GM03348 (cell line): ENCODE results near the gene KDSR.

Experiments used
- DNase-seq: peaks from one replicate; pipeline ENCODE4 v3.0.0; 2012; ENCODE audit warnings: low spot score

Gene KDSR

DNA sequence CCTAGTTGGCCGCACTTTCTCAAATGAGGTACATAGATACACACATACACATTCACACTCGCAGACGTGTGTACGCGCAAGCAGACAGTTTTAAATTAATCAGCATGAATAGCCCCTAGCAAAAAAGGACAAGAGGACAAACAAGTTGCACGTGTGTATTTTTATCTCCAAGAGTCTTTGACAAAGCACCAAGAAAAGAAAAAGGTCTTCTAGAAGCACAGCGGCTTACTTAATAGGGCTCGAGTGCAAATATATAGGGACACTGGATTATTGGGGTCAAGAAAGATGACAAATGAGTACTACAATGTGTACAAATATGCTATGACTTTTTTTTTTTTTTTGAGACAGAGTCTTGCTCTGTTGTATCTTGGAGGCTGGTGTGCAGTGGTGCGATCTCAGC lies 45.7 kb downstream of the KDSR start:
- DNase-seq, result no peak

DNA sequence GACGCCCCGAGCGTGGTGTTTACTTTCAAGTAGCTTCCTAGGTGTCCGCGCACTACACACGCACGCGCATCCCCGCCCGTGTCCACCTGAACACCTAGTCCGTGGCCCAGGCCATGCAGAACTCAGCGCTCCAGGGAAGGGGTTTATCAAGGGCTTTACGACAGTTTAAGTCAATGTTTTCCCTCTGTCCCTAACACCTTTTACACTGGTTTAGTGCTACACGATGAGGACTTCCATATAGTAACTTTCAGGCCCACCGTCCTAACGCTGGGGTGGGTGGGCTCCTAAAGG lies 46.1 kb downstream of the KDSR start:
- no peak for DNase-seq

DNA sequence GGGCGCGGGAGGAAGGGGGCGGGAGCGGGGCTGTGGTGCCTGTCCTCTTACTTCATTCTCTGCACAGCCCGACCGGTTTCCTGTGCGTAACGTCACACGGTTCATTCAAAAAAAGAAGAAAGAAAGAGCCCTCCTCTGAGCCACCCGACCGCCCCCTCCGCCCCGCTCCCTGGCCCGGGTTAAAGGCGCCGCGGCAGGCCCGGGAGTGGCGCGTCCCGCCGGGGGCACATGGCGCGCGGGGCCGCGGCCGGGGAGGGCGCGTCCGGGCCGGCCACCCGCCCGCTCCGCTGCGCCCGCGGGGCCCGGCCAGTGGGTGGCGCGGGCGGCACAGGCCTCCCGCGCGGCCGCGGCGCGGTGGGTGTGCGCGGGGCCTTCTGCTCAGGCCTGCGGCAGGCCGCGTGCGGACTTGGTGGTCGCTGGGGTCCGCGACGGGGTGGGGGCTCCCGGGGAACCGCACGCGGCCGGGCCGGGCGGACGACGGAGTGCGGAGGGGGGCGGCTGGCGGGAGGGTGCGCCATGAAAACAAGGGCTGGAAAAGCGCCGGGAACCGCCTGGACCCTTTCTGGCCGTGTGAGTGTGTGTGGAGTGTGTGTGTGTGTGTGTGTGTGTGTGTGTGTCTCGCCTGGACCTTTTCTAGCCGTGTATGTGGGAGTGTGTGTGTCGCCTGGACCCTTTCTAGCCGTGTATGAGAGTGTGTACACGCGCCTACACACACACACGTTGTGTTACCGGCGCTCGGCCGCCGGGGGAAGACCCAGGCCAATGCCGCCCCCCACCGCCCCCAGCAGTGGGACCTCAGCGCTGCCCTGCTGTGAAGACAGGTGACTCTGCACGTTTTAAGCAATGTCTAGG lies 46.7 kb downstream of the KDSR start:
- DNase-seq, result peak; percentile 90

DNA sequence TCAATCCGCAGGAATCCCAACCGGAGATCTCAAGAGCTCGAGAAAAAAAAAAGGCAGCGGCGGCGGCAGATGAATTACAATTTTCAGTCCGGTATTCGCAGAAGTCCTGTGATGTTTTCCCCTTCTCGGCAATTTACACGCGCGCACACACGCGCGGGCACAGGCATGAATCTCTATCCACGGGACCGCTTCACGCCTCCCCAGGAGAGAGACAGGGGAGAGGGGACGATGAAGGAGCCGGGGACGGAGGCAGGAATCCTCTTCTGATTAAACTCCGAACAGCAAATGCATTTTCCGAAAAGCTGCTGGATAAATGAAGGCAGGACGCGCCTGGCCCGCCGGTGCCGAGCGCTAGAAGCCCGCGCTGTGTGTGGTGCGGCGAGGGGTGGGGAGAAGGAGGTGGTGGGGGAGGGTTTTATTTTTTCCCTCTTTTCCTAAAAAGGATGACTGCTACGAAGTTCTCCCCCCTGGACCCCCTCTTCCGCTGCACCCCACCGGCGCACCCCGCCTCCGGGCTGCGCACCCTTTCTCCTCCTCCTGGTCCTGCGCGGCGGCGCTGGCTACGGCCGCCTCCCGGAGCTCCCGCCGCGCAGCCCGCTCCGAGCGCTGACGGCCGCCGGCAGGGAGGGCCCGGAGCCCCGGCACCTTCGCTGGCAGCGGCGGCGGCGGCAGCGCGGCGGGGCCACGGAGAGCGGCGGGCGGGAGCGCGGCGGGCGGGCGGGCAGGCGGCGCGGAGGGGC lies 47.5 kb downstream of the KDSR start, which contains the start of gene BCL2:
Gene BCL2 (minus strand): TSS at position 387 of the 740 bp plus-strand sequence.
- no peak for DNase-seq

DNA sequence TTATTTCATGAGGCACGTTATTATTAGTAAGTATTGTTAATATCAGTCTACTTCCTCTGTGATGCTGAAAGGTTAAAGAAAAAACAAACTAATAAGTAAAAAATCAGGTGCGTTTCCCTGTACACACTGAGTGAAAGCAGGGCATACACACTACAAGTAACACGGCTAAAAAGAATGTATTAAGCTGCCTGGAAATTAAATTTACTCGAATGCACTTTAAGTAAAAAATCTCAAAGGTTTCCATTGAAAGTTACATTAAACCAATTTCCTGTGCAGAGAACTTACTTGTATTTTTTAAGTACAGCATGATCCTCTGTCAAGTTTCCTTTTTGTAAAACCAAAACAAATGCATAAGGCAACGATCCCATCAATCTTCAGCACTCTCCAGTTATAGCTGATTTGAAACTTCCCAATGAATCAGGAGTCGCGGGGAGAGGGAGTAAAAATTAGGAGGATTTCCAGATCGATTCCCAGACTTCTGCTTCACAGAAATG lies 48.1 kb downstream of the KDSR start:
- no peak for DNase-seq

DNA sequence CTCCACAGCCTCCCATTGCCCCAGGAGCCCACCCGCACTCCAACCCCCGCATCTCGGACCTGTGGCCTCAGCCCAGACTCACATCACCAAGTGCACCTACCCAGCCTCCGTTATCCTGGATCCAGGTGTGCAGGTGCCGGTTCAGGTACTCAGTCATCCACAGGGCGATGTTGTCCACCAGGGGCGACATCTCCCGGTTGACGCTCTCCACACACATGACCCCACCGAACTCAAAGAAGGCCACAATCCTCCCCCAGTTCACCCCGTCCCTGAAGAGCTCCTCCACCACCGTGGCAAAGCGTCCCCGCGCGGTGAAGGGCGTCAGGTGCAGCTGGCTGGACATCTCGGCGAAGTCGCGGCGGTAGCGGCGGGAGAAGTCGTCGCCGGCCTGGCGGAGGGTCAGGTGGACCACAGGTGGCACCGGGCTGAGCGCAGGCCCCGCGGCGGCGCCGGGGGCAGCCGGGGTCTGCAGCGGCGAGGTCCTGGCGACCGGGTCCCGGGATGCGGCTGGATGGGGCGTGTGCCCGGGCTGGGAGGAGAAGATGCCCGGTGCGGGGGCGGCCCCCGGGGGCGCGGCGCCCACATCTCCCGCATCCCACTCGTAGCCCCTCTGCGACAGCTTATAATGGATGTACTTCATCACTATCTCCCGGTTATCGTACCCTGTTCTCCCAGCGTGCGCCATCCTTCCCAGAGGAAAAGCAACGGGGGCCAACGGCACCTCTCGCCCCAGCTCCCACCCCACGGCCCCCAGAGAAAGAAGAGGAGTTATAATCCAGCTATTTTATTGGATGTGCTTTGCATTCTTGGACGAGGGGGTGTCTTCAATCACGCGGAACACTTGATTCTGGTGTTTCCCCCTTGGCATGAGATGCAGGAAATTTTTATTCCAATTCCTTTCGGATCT lies 48.8 kb downstream of the KDSR start:
- DNase-seq, result peak; percentile 29

DNA sequence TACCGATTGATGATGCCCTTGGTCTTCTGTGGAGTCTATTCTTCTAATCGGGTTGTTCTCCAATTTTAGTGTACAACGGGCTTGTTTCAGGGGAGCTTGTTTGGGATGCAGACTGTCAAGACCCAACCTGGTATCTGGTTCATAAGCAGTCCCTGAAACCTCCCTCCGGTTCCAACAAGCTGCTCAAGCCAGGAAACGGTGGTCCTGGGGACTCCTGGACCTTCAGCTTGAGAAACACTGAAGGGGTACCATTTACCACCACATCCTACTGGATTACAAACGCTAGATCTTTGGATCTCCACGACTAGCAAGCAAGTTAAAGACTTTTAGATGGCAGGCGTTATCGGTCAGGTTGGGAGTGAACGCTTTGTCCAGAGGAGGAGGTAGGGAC lies 49.5 kb downstream of the KDSR start:
- no peak for DNase-seq

DNA sequence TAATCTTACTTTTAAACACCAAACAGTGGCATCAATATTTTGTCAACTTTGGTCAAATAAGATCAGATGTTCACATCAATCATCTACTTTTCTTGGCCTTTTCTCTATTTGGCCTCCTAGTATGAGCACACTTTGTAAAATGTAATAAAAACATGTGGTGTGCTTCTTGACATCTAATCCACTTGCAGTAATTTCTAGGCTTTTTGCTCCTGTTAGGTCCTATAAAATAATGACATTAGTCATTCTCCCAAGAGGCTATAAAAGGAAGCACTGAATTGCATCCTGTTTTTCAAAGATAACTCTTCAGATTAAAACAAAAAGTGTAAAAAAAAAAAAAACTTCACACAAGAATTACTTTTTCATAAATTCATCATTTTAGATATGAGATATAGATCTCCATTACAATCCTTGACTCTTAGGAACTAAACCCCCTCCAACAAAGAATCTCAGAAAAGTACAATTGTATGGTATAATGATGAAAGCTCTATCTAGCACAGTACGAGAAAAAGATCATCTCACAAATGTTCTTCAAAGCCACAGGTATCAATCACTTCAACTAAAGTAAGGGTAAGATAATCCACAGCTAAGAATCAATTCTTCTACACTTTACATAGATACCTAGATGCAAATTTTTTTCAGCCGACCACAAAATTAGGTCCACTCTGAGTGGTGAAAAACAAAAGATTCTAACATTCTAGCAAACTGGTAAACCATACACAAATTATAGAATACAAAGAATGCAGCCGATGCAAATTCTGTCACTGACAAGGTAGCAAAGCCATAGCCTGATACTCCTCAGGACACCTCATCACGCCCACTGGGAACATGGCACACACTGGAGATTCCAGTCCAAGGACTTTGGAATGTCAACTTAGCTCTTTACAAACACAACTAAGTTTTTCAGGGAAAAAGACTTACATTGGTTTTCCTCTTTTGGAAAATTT lies 50.1 kb downstream of the KDSR start:
- no peak for DNase-seq

DNA sequence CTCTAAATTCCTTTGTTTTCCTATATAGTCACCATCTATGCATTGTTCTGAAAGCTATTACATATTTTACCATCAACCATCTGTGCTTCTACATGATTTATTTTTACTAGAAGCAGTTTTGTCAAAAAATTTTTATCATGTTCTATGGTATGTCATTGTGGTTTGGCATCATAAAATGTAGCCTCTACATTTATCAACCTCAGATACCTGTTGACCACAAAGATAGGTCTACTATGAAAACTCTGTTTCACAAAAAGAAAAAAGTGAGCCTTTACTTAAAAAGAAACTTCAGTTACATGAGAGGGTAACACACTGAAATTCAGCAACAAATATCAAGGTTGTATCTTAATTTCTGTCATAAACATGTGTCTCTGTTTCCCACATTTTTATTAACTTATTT lies 51.1 kb downstream of the KDSR start:
- no peak for DNase-seq

DNA sequence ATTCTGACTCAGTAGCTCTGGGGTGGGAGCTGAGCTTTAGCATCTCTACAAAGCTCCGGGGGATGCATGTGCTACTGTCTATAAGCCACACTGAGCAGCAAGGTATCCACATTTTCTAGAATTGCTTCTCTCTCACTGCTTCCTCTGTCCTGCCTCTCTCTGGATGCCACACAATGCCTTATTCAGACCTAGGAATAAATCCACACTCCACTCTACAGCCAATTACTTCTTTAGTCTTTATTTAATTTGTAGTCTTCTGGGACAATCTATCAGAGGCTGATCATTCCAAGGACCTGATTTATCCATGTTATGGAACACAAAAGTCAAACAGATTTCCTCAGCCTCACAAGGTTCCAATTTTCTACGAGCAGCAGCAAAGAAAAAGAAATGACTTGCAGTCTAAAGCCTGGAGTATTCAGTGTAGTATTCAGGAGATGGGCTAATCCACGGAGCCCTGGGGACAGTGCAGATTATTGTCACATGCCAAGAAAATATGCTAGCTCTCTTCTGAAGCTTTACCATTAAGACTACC lies 51.8 kb downstream of the KDSR start:
- no peak for DNase-seq

DNA sequence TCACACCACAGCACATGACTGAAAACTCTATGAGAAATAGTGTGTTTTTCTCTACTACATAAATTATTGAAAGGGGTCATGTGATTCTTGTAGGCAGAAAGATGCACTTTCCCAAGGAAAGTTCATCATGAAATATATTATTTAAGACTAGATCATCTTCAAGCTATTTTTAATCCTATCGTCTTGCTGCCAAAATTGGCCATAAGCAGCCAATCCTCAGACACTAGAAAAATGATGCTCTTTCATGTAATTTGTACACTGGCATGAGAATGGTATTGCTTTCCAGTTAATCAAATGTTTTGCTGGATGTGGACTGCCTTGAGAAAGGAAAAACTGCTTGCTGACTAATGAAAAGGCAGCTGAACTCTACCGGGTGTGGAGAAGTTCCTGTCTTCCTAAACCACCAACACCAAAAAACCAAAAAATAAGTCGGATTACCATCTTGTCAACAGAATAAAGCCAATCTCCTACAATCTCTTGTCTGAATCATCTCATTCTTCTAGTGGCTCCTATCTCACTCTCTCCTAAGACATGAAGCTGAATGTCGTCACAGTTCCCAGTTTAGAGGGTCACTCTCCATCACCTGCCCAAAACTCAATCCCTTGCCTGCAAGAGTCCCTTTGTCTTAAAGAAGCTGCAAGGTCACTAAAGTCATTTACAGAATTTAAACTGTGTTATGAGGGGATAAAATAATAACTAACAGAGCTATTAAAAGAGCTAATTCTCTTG lies 52.8 kb downstream of the KDSR start:
- DNase-seq, result no peak

DNA sequence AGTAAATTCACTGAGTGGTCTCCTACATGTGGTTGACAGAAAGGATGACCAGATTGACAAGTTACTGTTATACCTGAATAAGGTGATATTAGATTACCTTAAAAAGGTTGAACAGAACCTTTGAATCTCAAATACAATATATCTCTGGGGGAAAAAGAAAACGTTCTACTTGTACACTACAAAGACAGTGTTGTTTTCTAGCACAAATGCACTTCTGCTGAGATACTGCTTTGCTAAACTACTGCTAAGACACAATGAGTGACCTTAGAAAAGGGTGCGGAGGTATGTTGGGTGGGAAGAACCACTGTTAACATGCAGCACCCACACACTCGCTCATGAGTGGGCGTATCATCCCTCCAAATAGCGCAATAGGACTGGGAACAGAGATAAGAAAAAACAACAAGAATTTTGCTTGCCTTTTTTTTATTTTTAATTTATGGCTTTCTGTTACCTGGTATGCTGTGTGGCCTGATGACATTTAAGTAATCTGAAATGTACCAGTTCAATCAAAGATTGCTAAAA lies 53.5 kb downstream of the KDSR start:
- no peak for DNase-seq

DNA sequence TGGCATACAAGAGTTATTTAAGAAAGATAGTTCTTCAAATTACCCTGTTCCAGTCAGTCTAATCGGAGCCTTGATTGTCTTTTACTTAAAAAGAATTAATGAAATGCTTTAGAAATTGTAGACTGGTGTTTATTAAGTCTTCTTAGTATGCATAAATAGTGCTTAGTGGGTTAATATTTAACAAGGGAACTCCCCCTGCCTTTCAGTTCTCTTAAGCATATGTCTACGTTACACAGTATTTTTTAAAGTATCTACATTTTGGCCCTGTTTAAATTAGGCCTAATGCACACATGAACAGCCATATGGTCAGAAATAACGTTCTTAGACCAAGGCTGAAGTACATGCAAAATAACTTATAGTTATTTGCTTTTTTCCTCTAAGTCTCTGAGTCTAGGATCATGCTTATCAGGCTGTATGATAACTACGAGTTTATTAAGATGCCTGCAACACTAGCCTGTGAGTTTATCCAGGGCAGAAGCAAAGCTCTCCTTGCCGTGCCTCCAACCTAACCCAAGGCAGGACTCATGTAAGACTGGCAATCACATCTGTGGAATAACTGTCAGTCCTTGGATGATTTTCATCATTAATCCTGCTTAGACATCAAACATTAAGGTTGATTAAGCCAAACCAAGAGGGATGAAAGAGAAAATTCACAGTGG lies 54.1 kb downstream of the KDSR start:
- DNase-seq, result no peak

DNA sequence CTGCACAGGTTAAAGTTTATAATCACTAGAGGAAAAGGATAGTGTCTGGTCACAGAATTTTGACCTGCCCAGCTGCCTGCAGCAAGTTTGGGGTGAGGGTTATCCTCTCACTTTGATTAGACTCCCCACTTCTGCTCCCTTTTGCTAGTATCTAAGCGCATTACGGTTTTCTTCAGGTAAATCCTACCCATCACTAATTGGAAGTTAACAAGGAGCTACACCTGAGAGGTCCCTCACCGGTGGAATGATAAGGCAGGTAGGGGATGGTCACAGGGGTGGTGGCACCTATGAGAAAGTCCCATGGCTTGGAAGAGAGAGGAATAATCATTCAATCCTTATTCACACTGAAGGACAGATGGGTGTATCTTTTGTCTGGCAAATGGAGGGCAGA lies 55.0 kb downstream of the KDSR start:
- no peak for DNase-seq

DNA sequence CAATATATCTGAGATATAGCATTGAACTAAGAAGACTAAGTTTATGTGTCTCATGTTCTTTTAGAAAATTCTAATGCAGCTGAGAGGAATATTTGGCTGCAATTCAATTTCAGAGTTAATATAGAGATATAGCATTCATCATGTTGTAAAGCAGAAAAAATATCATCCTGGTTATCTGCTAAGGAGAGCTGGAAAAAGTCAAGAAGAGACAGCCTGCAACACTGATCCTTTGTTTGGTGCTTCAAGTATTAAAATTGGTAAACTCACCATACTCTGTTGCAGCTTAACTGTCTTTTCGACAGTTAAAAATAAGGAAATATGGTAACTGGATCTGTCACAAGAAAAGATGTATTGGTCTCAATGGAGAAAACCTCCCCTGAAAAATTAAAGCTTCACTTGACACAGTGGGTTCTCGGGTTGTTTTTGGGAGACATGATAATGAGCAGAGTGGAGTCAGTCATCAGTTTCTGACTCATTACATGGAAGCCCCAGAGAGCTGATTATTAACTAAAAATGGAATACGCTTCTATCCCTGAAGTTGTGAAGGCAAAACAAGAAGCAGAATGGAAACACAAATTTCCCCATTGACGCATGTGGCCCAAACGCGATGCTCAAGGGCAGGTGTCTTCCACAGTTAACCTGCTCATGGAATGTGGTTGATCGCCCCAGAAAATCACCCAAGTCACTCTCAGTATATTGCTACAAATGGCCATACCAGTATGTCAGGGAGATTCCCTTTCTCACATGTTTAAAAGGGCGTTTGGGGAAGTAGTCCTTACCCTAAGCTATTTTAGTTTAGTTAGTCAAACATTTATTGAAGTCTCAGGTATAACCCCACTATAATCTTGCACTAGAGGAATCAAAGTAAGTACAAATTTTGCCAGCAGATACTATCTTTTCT lies 55.6 kb downstream of the KDSR start:
- DNase-seq, result no peak

DNA sequence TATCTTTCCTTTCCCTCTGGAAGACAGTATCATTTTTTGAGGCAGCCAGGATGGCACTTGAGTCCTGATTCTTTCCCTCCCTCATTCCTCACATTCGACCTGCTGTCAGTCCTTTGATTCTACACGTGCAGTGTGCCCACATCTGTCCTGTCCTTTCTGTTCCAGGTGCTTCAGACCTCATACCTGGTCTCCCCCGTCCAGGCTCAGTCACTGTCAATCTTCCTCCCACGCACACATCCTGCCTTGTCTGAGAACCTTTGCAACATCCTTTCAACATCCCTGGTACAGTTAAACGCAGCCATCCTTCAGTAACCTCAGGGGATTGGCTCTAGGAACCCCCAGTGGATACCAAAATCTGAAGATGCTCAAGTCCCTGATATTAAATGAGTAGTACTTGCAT lies 57.6 kb downstream of the KDSR start:
- DNase-seq, result no peak

DNA sequence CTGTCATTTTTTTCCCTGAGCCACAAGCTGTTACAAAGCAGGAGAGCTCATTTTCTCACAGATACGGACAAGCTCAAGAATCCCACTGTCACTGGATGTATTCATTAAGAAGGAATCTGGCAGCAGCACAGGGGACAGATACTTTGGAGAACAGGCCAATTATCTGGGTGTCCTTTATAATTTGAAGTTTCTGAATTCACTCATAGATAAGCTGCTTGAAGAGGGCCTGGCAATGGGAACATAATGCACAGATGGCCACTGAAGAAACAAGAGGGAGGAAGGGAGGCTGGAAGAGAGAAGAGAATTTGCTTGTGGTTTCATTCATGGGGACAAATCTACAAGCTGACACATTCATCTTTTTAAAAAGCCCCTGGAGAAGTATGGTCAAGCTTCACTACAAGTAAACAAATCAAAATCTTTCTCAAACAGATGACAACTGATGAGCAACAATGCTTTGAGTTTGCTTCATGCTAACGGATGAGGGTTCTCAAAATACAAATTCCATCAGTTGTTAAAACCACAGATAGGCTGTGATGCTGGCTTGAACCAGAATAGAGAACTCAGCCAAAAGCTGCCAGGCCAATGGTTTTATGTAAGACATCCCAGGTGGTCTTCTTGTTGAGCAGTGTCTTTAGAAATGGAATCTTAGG lies 59.3 kb downstream of the KDSR start:
- peak; percentile 13 for DNase-seq
